ENCODE measurements around the gene FAM120A.

Gene FAM120A

DNA sequence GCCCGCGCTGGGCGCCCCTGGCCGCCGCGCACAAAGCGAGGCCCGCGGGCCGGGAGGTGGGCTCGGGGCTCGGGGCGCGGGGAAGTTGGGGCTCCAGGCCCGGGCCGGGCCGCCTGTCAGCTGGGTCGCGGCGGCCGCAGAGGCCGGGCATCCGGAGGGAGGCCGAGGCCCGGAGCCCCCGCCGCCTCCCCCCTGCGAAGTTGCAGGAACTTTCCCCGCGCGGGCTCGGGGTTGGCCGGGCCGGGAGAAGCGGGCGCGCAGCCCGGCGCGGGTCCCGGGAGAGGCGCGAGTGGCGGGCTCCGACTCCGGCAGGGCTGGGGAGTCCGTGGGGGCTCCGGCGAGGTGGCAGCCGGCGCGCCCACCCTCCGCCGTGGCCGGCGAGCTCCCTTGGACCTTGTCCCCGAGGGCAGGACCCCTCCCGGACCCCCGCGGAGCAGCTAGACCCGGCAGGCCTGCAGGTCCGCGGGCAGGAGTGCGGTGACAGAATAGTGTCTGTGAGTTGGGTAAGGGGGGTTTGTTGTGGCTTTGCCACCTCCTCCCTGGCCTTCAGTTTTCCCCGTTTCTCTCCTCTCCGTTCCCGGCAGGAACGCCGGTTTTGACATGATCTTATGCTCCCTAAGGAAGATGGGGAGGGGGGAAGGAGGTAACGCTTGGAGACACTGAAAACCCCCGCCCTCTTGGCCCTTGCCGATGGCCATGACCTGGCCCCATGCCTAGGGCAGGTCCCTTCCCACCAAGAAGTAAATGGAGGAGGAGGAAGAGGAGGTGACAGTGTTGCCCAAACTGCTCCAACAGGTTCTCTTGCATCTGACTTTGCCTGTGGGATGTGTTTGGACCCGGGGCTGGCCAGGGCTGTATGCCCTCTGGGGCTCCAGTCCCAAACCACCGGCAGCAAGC lies 125.8 kb downstream of the FAM120A start:
- TF ChIP-seq, protein P1, sequence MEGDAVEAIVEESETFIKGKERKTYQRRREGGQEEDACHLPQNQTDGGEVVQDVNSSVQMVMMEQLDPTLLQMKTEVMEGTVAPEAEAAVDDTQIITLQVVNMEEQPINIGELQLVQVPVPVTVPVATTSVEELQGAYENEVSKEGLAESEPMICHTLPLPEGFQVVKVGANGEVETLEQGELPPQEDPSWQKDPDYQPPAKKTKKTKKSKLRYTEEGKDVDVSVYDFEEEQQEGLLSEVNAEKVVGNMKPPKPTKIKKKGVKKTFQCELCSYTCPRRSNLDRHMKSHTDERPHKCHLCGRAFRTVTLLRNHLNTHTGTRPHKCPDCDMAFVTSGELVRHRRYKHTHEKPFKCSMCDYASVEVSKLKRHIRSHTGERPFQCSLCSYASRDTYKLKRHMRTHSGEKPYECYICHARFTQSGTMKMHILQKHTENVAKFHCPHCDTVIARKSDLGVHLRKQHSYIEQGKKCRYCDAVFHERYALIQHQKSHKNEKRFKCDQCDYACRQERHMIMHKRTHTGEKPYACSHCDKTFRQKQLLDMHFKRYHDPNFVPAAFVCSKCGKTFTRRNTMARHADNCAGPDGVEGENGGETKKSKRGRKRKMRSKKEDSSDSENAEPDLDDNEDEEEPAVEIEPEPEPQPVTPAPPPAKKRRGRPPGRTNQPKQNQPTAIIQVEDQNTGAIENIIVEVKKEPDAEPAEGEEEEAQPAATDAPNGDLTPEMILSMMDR (conservative IDR thresholded peaks at IDR 0.05; ENCODE audit: low read depth, low read length), result no peak
- no peaks in the 10 kb centered on the region for H3K27me3 ChIP-seq (ENCODE audit: insufficient read depth, low read depth)
- H3K4me3 ChIP-seq (IDR thresholded peaks at IDR 0.05; ENCODE audit: insufficient read depth, low read depth, low read length), result no peak overlapping the region
- H3K4me2 ChIP-seq, result peak overlapping the region; percentile 66
- peaks cover 19% of the 10 kb centered on the region; the same call in 1 of the 2 replicates for H3K79me2 ChIP-seq (ENCODE audit: insufficient read depth, low read depth)
- H3K36me3 ChIP-seq (ENCODE audit: insufficient read depth), result no peaks in the 10 kb centered on the region
- peaks cover 5% of the 10 kb centered on the region for H3K4me1 ChIP-seq (ENCODE audit: low read depth, poor library complexity, severe bottlenecking)
- H3K9ac ChIP-seq, result peak overlapping the region; percentile 35; the same call in 1 of the 2 replicates
- H2AFZ ChIP-seq (ENCODE audit: low read depth), result peak overlapping the region; percentile 41; the same call in 1 of the 2 replicates
- H4K20me1 ChIP-seq (ENCODE audit: insufficient read depth), result no peaks in the 10 kb centered on the region
- H3K27ac ChIP-seq, result no peak overlapping the region

DNA sequence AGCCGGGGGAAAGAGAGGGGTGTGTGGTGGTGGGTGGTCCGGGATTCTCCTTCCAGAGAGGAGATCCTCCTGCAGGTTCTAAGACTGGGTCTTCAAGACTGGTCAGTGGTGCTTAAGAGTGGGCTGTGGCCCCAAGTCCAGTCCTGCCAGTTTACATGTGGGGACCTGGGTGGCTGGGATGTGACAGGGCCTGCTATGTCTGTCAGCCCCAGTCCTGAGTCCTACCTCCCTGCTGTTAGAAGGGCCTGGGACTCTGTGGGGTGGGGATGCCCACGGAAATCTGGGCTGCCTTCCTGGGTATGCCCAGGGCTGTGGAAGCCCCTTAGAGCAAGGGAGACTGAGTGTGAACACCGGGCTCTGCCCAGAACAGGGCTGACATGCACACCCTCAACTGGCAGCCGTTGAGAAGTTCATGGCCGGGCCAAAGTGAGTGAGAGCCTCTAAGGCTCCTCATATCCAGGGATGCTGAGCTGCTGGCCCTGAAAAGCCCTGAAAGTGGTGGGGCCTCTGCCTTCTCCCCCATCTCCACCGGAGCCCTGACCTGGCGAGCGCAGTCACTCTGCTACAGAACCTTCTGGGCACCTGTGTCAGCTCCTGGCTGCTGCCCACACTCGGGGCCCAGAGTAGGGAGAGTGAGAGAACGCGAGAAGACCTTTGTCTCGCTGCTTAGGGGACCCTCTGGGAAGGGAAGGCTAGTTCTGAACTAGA lies 126.6 kb downstream of the FAM120A start:
- H3K9ac ChIP-seq, result no peak overlapping the region
- no peak overlapping the region for H3K4me3 ChIP-seq (IDR thresholded peaks at IDR 0.05; ENCODE audit: insufficient read depth, low read depth, low read length)
- H2AFZ ChIP-seq (ENCODE audit: low read depth), result no peak overlapping the region
- TF ChIP-seq, protein P1 (conservative IDR thresholded peaks at IDR 0.05; ENCODE audit: low read depth, low read length), result no peak
- peaks cover 19% of the 10 kb centered on the region; the same call in 1 of the 2 replicates for H3K79me2 ChIP-seq (ENCODE audit: insufficient read depth, low read depth)
- H3K4me2 ChIP-seq, result peak overlapping the region; percentile 66; the same call in 1 of the 2 replicates
- H3K27ac ChIP-seq, result no peak overlapping the region
- H4K20me1 ChIP-seq (ENCODE audit: insufficient read depth), result no peaks in the 10 kb centered on the region
- peaks cover 5% of the 10 kb centered on the region for H3K4me1 ChIP-seq (ENCODE audit: low read depth, poor library complexity, severe bottlenecking)
- no peaks in the 10 kb centered on the region for H3K36me3 ChIP-seq (ENCODE audit: insufficient read depth)
- H3K27me3 ChIP-seq (ENCODE audit: insufficient read depth, low read depth), result no peaks in the 10 kb centered on the region

DNA sequence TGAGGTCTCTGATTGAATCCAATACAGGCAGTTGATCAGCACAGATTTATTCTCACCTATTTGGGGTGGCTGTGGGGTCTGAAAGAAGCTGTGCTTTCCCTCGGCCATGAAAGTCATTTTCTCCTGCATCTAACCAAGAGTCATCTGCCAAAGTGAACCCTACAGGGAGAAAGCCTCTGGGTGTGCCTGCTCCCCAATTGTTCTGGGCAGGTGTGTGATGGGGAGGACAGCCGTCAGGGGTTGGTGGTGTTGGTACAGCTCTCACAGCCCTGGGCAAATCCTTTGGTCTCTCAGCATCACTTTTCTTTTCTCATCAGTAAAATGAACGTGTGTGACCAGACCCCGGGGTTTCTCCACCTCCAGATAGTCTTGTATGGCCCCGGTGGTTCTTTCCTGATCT lies 127.4 kb downstream of the FAM120A start:
- Histone ChIP-seq H3K9ac (no peak overlapping the region), H3K36me3 (ENCODE audit: insufficient read depth) (no peaks in the 10 kb centered on the region), H3K27ac (no peak overlapping the region), H3K27me3 (ENCODE audit: insufficient read depth, low read depth) (no peaks in the 10 kb centered on the region), H2AFZ (ENCODE audit: low read depth) (no peak overlapping the region), H3K4me3 (IDR thresholded peaks at IDR 0.05; ENCODE audit: insufficient read depth, low read depth, low read length) (no peak overlapping the region), H3K4me1 (ENCODE audit: low read depth, poor library complexity, severe bottlenecking) (peaks cover 5% of the 10 kb centered on the region), H3K4me2 (no peak overlapping the region), H3K79me2 (ENCODE audit: insufficient read depth, low read depth) (peaks cover 19% of the 10 kb centered on the region; the same call in 1 of the 2 replicates), H4K20me1 (ENCODE audit: insufficient read depth) (no peaks in the 10 kb centered on the region)
- TF ChIP-seq, protein P1 (conservative IDR thresholded peaks at IDR 0.05; ENCODE audit: low read depth, low read length), result no peak

DNA sequence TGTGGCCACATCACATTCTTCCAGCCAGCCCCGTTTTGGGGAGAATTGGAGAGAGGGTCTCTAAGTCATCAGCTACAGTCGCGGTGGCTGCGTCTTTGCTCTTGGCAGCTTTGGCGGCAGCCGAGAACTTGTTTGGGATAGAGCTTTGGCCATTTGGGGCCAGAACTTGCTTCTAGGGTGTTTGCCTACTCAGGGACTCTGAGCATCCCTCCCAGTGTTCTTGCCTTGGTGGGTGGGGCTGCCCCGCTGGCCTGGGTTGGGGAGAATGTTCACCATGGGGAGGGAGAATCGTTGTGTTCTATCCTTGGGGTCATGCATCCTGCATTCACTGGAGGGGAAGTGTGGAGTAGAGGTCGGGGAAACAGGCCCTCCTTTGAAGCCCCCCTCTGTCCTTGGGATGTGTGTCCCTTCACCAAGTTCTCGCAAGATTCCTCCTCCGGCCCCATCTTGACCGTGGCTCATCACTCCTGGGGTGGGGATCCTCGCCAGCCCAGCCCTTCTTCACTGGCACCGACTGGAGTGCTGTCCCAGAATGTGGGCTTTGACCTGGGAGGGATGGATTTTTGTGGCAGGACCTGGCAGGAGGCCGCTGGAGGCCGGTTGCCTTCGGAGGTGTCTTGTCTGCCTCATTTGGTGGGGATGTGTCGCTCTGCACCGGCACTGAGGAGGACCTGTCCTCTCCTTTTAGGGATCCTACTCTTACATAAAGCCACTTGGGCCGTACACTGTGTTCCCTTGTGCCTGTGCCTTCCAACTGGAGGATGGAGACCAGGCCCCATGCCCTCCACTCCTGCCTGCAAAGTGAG lies 128.4 kb downstream of the FAM120A start:
- Histone ChIP-seq H3K79me2 (ENCODE audit: insufficient read depth, low read depth) (peaks cover 20% of the 10 kb centered on the region; the same call in 1 of the 2 replicates), H3K36me3 (ENCODE audit: insufficient read depth) (no peaks in the 10 kb centered on the region), H4K20me1 (ENCODE audit: insufficient read depth) (no peaks in the 10 kb centered on the region), H3K4me1 (ENCODE audit: low read depth, poor library complexity, severe bottlenecking) (peaks cover 5% of the 10 kb centered on the region), H3K4me2 (no peak overlapping the region), H3K4me3 (IDR thresholded peaks at IDR 0.05; ENCODE audit: insufficient read depth, low read depth, low read length) (no peak overlapping the region), H3K27me3 (ENCODE audit: insufficient read depth, low read depth) (no peaks in the 10 kb centered on the region), H2AFZ (ENCODE audit: low read depth) (no peak overlapping the region), H3K27ac (no peak overlapping the region), H3K9ac (no peak overlapping the region)
- TF ChIP-seq, protein P1 (conservative IDR thresholded peaks at IDR 0.05; ENCODE audit: low read depth, low read length), result no peak

Measured in KMS-11 (cell line).